NCI-H146 (cell line): ENCODE measurements around the gene TAF10.

Source experiments
- DNase-seq: peaks from one replicate; lab custom pipeline; 2025; lab: John Stamatoyannopoulos, UW

The TAF10 gene

GRCh38 chr11:6625156-6625831 is 13.3 kb upstream of the TAF10 start:
- DNase-seq: no peak

- no peak for DNase-seq
These were observed 11.7 kb upstream of the TAF10 start for GRCh38 chr11:6623391-6624363.

GRCh38 chr11:6622261-6623171 is 10.5 kb upstream of the TAF10 start:
- DNase-seq: peak; percentile 71

GRCh38 chr11:6621711-6622211 is 9.7 kb upstream of the TAF10 start:
- no peak for DNase-seq

- peak; percentile 47 for DNase-seq
These were observed 8.6 kb upstream of the TAF10 start for GRCh38 chr11:6620636-6621035.

- DNase-seq: peak; percentile 93
These were observed 7.2 kb upstream of the TAF10 start, which contains the start of gene TPP1 for GRCh38 chr11:6619004-6619745. Gene TPP1 (minus strand): TSS chr11:6619422. CDS start chr11:6619400, 22 bp downstream.

- no peak for DNase-seq
These were observed 6.3 kb upstream of the TAF10 start for GRCh38 chr11:6618117-6619003.

- DNase-seq: no peak
These were observed 5.3 kb upstream of the TAF10 start for GRCh38 chr11:6617315-6617781.

GRCh38 chr11:6616596-6617250 is 4.7 kb upstream of the TAF10 start:
- DNase-seq: no peak

GRCh38 chr11:6615882-6616585 is 4.0 kb upstream of the TAF10 start:
- DNase-seq: no peak

GRCh38 chr11:6615046-6615445 is 3.0 kb upstream of the TAF10 start:
- DNase-seq: no peak

GRCh38 chr11:6614446-6614845 is 2.4 kb upstream of the TAF10 start:
- no peak for DNase-seq

- no peak for DNase-seq
These were observed 1.5 kb upstream of the TAF10 start for GRCh38 chr11:6613496-6613895.

GRCh38 chr11:6611963-6612212 is 128 bp downstream of the TAF10 start:
- DNase-seq: no peak

- DNase-seq: peak; percentile 18
These were observed 689 bp downstream of the TAF10 start for GRCh38 chr11:6611092-6611962.

- DNase-seq: no peak
These were observed 1.4 kb downstream of the TAF10 start for GRCh38 chr11:6610591-6610990.

GRCh38 chr11:6609502-6610015 is 2.5 kb downstream of the TAF10 start:
- no peak for DNase-seq
